GM12892 (cell line): ENCODE results near the gene FHL5.

Source experiments
- POLR2A ChIP-seq: IDR thresholded peaks from 2 replicates; pipeline ENCODE4 v1.6.1; 2011; ENCODE audit warnings: low read depth, low read length, control low read depth
- POLR2AphosphoS5 ChIP-seq: IDR thresholded peaks from 2 replicates; pipeline ENCODE4 v1.6.1; 2011; ENCODE audit warnings: low read depth, low read length, control low read depth

DNA sequence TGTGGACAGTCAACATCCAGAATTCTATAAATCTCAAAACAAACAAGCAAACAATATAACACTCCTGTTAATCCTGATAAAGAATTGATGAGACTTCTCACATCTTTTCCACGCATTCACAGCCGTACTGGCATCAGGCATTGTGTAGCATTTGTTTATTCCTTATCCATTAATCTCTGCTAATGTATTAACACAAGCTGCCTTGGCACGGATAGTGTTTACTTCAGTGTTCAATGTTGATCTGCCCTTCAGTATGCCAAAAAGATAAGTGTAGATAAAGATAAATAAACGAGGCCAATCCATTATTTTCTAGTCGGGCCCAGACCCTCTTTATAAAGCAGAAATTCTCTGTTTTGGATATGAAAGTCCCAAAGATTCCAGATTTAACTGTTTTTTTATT, 25.2 kb upstream of the FHL5 start:
- TF ChIP-seq POLR2A (no peak), POLR2AphosphoS5 (no peak)
